HCT116 (cell line): ENCODE data around the gene FLT3. TPM values are rescaled to one million over a fixed set of nuclear protein-coding genes. Genes with fewer than 3 reads are reported as not detected.

Source experiments
- ATAC-seq: fragments of 200-7000 bp; cut with Tn5 transposase; 2 replicates; pipeline ENCODE4 v1.9.1; 2020; ENCODE audit warnings: mild to moderate bottlenecking, moderate library complexity
- BruUV-seq: library from RNA; stranded (reverse); fragments of 400-500 nt; replicated peaks from 2 replicates; lab custom pipeline; 2021; lab: Mats Ljungman, UMichigan
- CTCF ChIA-PET: fragments of 300-600 bp; sonication (Branson Sonifier 250); formaldehyde crosslinking; loops from one replicate; lab custom pipeline; 2021; ENCODE audit warnings: antibody characterized with exemption; lab: Charles Lee
- POLR2A ChIA-PET: fragments of 300-600, 350-600 bp; sonication (Branson Sonifier 250); formaldehyde crosslinking; loops from one replicate; lab custom pipeline; 2021; ENCODE audit warnings: antibody characterized with exemption; lab: Charles Lee
- RAD21 ChIA-PET, 2 experiments: fragments of 300-600 bp; sonication (Branson Sonifier 250); formaldehyde crosslinking; loops; one replicate each; lab custom pipeline; 2023; ENCODE audit warnings: low total read pairs in 2 of 2; ENCODE audit not compliant: uncharacterized antibody in 2 of 2, unreplicated experiment in 2 of 2, low non-redundant PET in 1 of 2; lab: Charles Lee
- DNase-seq: peaks from one replicate; pipeline ENCODE4 v3.0.0-alpha.2; 2010; ENCODE audit warnings: low read depth, low spot score
- H2AFZ ChIP-seq: fragments of 200-600 bp; shearing (Covaris generic), sonication (generic); 2 replicates; pipeline ENCODE4 v1.6.1; 2017; ENCODE audit warnings: low read depth, mixed run types, mixed read lengths, antibody characterized with exemption, low read length; ENCODE audit not compliant: poor library complexity, severe bottlenecking
- H3K27ac ChIP-seq: 2 replicates; pipeline ENCODE4 v1.5.1; 2012; ENCODE audit warnings: low read depth, low read length
- H3K27me3 ChIP-seq: fragments of 200-600 bp; sonication (generic); 2 replicates; pipeline ENCODE4 v1.6.1; 2016; ENCODE audit warnings: mixed run types, low read length, mixed read lengths; ENCODE audit not compliant: insufficient read depth
- H3K36me3 ChIP-seq, 2 experiments: fragments of 200-500 bp in 1 of 2; fragments of 200-600 bp in 1 of 2; sonication (Bioruptor generic) in 1 of 2; sonication (generic) in 1 of 2; 2 replicates each; pipeline versions ENCODE4 v1.5.1 to v1.6.1; 2014 to 2016; ENCODE audit warnings: low read length in 2 of 2, inconsistent platforms in 1 of 2, mixed read lengths in 1 of 2, mixed run types in 1 of 2; ENCODE audit not compliant: insufficient read depth in 2 of 2, control insufficient read depth in 1 of 2
- H3K4me1 ChIP-seq, 2 experiments: fragments of 200-600 bp in 1 of 2; sonication (generic) in 1 of 2; 2 replicates each; pipeline versions ENCODE4 v1.5.1 to v1.6.1; 2012 to 2017; ENCODE audit warnings: low read length in 2 of 2, inconsistent platforms in 1 of 2, mild to moderate bottlenecking in 1 of 2, mixed read lengths in 1 of 2, mixed run types in 1 of 2, moderate library complexity in 1 of 2; ENCODE audit not compliant: insufficient read depth in 2 of 2, control insufficient read depth in 1 of 2
- H3K4me2 ChIP-seq: fragments of 200-600 bp; sonication (generic); 2 replicates; pipeline ENCODE4 v1.6.1; 2017; ENCODE audit warnings: mixed run types, low read length, mixed read lengths
- H3K4me3 ChIP-seq, 2 experiments: fragments of 200-600 bp in 1 of 2; sonication (generic) in 1 of 2; replicated peaks in 1 of 2; 2 replicates each; pipeline ENCODE4 v1.5.1; 2011 to 2016; ENCODE audit warnings: low read length in 2 of 2, control low read depth in 1 of 2, low read depth in 1 of 2, mild to moderate bottlenecking in 1 of 2, mixed read lengths in 1 of 2, mixed run types in 1 of 2
- H3K79me2 ChIP-seq: fragments of 200-600 bp; sonication (generic); 2 replicates; pipeline ENCODE4 v1.6.1; 2017; ENCODE audit warnings: mild to moderate bottlenecking, mixed run types, low read length, moderate library complexity, mixed read lengths; ENCODE audit not compliant: insufficient read depth
- H3K9ac ChIP-seq: fragments of 200-600 bp; sonication (generic); 2 replicates; pipeline ENCODE4 v1.6.1; 2016; ENCODE audit warnings: low read length, mixed read lengths
- H3K9me2 ChIP-seq: fragments of 200-600 bp; sonication (generic), shearing (Covaris generic); 2 replicates; pipeline ENCODE4 v1.6.1; 2017; ENCODE audit warnings: mixed run types, mild to moderate bottlenecking, moderate library complexity; ENCODE audit not compliant: insufficient read depth
- H3K9me3 ChIP-seq, 2 experiments: fragments of 200-500 bp in 1 of 2; fragments of 200-600 bp in 1 of 2; sonication (Bioruptor generic) in 1 of 2; sonication (generic) in 1 of 2; 2 replicates each; pipeline ENCODE4 v1.6.1; 2014 to 2017; ENCODE audit warnings: low read length in 2 of 2, mixed read lengths in 2 of 2, inconsistent platforms in 1 of 2, low read depth in 1 of 2, mild to moderate bottlenecking in 1 of 2, mixed run types in 1 of 2, moderate library complexity in 1 of 2; ENCODE audit not compliant: control insufficient read depth in 1 of 2, insufficient read depth in 1 of 2
- H4K20me1 ChIP-seq: fragments of 200-600 bp; sonication (generic), shearing (Covaris generic); 2 replicates; pipeline ENCODE4 v1.6.1; 2017; ENCODE audit warnings: mixed run types, mild to moderate bottlenecking, moderate library complexity; ENCODE audit not compliant: insufficient read depth
- CEBPB ChIP-seq: IDR thresholded peaks from 2 replicates; pipeline ENCODE4 v1.6.1; 2012; ENCODE audit warnings: low read depth
- CTCF ChIP-seq, 3 experiments: fragments of 200-600 bp in 1 of 3; sonication (generic) in 1 of 3; IDR thresholded peaks in 2 of 3; conservative IDR thresholded peaks in 1 of 3; 2 replicates each; pipeline ENCODE4 v1.5.1; 2012 to 2017; ENCODE audit warnings: low read depth in 2 of 3, low read length in 2 of 3, antibody characterized with exemption in 1 of 3, borderline replicate concordance in 1 of 3, control low read depth in 1 of 3, mild to moderate bottlenecking in 1 of 3, mixed read lengths in 1 of 3, mixed run types in 1 of 3, moderate library complexity in 1 of 3; ENCODE audit not compliant: insufficient read depth in 1 of 3
- EGR1 ChIP-seq: IDR thresholded peaks from 2 replicates; pipeline ENCODE4 v1.6.1; 2012; ENCODE audit warnings: low read depth
- EZH2phosphoT487 ChIP-seq: fragments of 200-600 bp; IDR thresholded peaks from 2 replicates; pipeline ENCODE4 v1.6.1; 2018; ENCODE audit warnings: antibody characterized with exemption, borderline replicate concordance
- POLR2AphosphoS5 ChIP-seq: IDR thresholded peaks from 2 replicates; pipeline ENCODE4 v1.6.1; 2011; ENCODE audit warnings: mild to moderate bottlenecking, low read depth, low read length, moderate library complexity
- SRF ChIP-seq: IDR thresholded peaks from 2 replicates; pipeline ENCODE4 v1.6.1; 2012; ENCODE audit warnings: low read depth
- YY1 ChIP-seq: IDR thresholded peaks from 2 replicates; pipeline ENCODE4 v1.6.1; 2011; ENCODE audit warnings: low read length, low read depth, moderate library complexity, mild to moderate bottlenecking; ENCODE audit not compliant: insufficient replicate concordance; ENCODE audit errors: extremely low read depth
- ZFX ChIP-seq: fragments of 450-650 bp; IDR thresholded peaks from 2 replicates; pipeline ENCODE4 v1.6.1; 2017
- ZNF274 ChIP-seq: fragments of 200-500 bp; sonication (Bioruptor generic); IDR thresholded peaks from 2 replicates; pipeline ENCODE4 v1.6.1; 2014; ENCODE audit warnings: mild to moderate bottlenecking, low read depth, low read length, inconsistent platforms
- intact Hi-C: fragments of 100-400 bp; cut with micrococcal nuclease; formaldehyde crosslinking; loops from 2 replicates; pipeline ENCODE4 v1.10.0; 2022
- total RNA-seq: library from RNA; stranded (reverse); gene quantifications from one replicate; pipeline ENCODE4 v1.2.1, GENCODE V29; 2021; ENCODE audit not compliant: unreplicated experiment

The FLT3 gene
- total RNA-seq, 1 experiment from 2014 or later: 0.17 TPM

GRCh38 chr13:28012896-28013295 is 87.5 kb downstream of the FLT3 start:
- Histone ChIP-seq H3K9ac (no peak overlapping the region), H3K9me2 (no peaks in the 10 kb centered on the region), H3K79me2 (no peaks in the 10 kb centered on the region), H3K9me3 (no peaks in the 10 kb centered on the region), H3K27ac (no peak overlapping the region), H3K27me3 (no peaks in the 10 kb centered on the region), H3K36me3 (no peaks in the 10 kb centered on the region), H3K4me2 (no peak overlapping the region)
- RAD21 ChIA-PET: no interaction called here
- POLR2A ChIA-PET: no interaction called here
- TF ChIP-seq EZH2phosphoT487 (no peak), POLR2AphosphoS5 (no peak), CEBPB (no peak), ZNF274 (no peak), ZFX (no peak), SRF (no peak), CTCF (IDR thresholded peaks at IDR 0.05 in 2 of 3, conservative IDR thresholded peaks at IDR 0.05 in 1 of 3; ENCODE audit: borderline replicate concordance in 1 of 3, insufficient read depth in 1 of 3, low read depth in 2 of 3, low read length in 2 of 3) (no peak)
- TF ChIP-seq, all 23 proteins: peak for 0
- Histone ChIP-seq H3K4me1 (no peaks in the 10 kb centered on the region), H4K20me1 (no peaks in the 10 kb centered on the region), H3K4me3 (no peak overlapping the region), H2AFZ (no peak overlapping the region)
- intact Hi-C loops: no loop called here
- CTCF ChIA-PET: no interaction called here
- DNase-seq (no peak), ATAC-seq (no peak)
- no TSS peak for BruUV-seq

GRCh38 chr13:28012383-28012782 is 88.0 kb downstream of the FLT3 start:
- Histone ChIP-seq H3K4me3 (no peak overlapping the region), H3K9ac (no peak overlapping the region), H3K9me2 (no peaks in the 10 kb centered on the region), H3K27me3 (no peaks in the 10 kb centered on the region)
- RAD21 ChIA-PET: no interaction called here
- ATAC-seq: no peak
- no TSS peak for BruUV-seq
- no peak for TF ChIP-seq EGR1
- TF ChIP-seq EZH2phosphoT487: no peak
- TF ChIP-seq POLR2AphosphoS5: no peak
- TF ChIP-seq YY1: no peak
- TF ChIP-seq, all 23 proteins: peak for 0
- H3K79me2 ChIP-seq: no peaks in the 10 kb centered on the region
- H3K4me2 ChIP-seq: no peak overlapping the region
- H3K36me3 ChIP-seq: no peaks in the 10 kb centered on the region
- ChIA-PET CTCF (interaction anchor here (1.2 kb wide), 1 partner anchor 47 kb away, joined by 5 read pairs; no protein-coding TSS in a partner anchor), POLR2A (no interaction called here)
- no peak overlapping the region for H2AFZ ChIP-seq
- no peak overlapping the region for H3K27ac ChIP-seq
- no peak for DNase-seq
- H3K4me1 ChIP-seq: no peaks in the 10 kb centered on the region
- intact Hi-C loops: no loop called here
- H3K9me3 ChIP-seq: no peaks in the 10 kb centered on the region
- no peaks in the 10 kb centered on the region for H4K20me1 ChIP-seq
